ENCODE data around the gene CD99.

CD99 gene

DNA sequence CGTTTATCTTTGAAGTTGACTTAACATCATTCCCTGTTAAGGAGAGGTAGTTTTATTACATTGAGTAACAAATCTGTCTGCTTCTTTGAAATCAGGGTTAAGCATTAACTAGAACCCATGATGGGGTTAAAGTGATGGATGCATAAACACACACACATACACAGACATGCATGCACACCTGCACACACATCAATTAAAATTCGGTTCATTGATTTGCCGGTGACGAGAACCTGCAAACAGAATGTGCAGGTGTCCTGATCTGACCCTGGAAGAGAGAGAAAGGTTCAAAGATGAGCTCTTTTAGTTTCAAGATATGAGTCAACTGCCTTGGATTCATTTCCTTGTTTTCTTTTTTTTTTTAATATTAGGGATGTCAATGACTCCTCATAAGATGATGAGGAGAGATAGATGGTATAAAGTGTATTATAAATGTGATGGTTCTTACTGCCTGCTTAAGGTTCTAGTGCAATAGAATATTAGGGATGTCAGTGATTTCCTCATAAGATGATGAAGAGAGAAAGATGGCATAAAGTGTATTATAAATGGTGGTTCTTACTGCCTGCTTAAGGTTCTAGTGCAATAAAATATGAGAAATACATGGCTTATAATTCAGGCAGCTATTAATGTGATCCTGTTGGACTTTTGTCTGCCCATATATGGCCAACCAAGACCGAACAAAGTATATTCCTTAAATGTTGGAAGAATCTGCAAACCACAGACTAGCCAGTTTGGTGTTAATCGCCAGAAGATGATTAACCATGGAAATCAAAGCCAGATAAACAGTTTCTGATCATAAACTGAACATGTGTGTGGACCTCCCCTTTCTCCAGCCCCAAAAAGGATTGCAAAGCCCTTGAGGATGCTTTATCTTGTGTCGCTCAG is 14.1 kb upstream of the CD99 start:
- DNase-seq, result no peak

DNA sequence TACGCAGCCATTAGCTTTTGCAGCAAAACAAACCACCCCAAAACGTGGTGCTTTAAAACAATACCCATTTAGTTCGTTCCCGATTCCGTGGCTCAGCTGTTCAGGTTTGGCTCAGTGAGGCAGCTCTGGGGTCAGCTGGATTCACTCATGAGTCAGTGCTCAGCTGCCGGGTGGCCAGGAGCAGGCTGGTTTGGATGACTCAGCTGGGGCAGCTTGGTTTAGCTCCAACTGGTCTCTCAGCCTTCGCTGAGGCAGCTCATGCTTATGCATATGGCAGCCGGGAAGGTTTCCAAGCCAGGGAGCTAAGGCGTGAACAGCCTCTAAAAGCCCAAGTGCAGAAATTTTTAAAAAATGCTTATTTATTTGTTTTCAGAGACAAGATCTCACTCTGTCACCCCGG is 13.3 kb upstream of the CD99 start:
- no peak for DNase-seq

GRCh38 chrX:2678583-2678982 is 12.5 kb upstream of the CD99 start:
- DNase-seq, result no peak

- no peak for DNase-seq
Measured at GRCh38 chrX:2679534-2680485, 11.3 kb upstream of the CD99 start.

GRCh38 chrX:2680486-2681348 is 10.4 kb upstream of the CD99 start:
- DNase-seq, result no peak

DNA sequence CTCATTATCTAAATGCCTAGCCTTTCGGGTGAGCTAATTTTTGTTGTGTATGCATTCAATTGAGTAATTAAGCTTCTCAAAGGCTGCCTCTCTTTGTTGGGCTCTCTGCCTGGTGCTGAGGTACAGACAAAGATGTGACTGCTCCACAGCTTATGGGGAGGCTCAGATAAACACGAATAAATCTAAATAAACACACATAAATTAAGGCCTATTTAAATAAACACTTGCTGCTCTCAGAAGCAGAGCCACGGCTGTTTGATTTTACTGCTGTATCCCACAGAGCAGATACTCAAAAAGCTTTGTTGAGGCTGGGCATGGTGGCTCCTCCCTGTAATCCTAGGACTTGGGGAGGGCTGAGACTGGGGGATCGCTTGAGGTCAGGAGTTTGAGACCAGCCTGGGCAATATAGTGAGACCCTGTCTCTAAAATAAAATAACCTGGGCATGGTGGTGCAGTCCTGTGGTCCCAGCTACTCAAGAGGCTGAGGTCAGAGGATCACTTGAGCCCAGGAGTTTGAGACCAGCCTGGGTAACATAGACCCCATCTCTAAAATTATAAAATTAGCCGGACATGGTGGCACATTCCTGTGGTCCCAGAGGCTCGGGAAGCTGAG is 8.4 kb upstream of the CD99 start:
- no peak for DNase-seq

- DNase-seq, result no peak
Measured at GRCh38 chrX:2684256-2684655, 6.8 kb upstream of the CD99 start.

- DNase-seq, result no peak
Measured at GRCh38 chrX:2685886-2686285, 5.2 kb upstream of the CD99 start.

GRCh38 chrX:2689773-2690666 is 1.1 kb upstream of the CD99 start:
- DNase-seq, result no peak

- no peak for DNase-seq
Measured at GRCh38 chrX:2691543-2692220, 587 bp downstream of the CD99 start.

DNA sequence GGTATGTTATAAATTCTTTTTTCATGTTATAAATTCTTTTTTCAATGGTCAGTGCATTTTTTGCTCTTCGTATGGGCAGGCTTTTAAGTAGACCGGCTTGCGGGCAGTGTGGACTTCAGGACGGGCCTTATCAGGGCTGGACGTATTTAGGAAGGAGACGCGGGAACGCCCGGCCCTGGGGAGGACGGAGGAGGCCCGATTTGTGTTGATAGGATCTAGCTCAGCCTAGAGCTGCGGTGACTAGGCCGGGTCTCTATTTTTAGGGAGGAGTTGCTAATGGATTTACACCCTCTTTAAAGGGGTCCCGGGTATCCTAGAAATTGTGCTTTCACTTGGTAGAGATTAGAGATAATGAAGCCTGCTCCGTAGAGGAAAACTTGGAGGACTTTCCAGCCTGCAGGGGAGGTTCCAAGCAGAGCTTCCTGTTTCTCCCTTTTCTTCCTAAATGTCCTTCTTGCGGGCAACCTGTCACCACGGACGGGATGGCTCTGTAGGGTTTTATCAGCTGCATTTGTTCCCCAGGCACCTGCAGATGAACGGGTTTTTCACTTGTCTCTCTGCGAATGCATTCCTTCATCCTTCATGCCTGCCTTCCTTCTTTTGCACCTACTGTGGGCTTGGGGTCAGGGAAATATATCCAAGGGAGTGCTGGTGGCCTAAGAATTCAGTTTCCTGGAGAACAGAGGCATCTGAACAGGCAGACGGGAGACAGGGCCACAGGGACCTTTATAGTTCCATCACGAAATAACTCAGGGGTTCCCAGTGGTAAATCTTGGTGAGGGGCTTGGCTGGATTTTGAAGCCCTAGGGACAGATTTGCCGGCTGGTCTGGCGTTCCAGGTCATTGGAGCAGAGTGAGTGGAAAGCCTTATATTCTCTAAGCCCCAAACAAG is 1.4 kb downstream of the CD99 start:
- DNase-seq, result no peak

DNA sequence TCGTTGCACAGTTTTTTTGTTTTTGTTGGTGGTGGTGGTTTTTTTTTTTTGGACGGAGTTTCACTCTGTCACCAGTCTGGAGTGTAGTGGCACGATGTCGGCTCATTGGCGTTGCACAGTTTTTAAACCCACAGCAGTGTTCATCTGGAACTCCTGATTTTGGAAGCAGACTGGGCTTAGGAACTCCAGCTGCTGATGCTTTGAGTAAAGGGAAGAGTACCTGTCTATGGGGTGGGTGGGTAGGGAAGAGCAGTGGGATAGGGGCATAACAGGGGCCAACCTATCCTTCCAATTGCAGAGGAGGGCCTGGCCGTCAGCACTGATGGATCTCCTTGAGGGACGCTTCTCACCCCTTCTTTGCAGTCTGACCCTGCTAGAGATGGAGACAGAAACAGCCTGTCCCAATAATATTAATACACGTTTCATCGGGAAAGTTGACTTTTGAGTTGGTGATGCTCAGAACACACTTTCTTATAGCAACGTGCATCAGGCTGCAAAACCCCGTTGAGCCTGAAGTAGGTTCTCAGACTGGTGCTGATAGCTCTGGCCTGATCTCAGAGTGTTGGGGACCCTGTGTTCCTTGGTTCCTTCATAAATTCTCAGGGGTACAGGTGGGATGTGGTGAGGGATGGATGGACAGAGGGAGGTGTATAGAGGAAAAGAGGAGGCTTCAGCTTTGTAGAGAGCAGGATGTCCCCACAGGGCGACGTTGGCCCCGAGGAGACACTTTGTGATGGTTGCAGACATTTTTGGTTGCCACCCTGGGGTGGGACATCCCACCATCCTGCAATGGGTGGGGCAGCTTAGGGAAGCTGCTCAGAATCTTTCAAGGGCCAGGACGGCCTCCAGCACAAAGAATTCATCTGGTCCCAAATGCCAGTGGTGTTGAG is 2.3 kb downstream of the CD99 start:
- DNase-seq, result no peak

DNA sequence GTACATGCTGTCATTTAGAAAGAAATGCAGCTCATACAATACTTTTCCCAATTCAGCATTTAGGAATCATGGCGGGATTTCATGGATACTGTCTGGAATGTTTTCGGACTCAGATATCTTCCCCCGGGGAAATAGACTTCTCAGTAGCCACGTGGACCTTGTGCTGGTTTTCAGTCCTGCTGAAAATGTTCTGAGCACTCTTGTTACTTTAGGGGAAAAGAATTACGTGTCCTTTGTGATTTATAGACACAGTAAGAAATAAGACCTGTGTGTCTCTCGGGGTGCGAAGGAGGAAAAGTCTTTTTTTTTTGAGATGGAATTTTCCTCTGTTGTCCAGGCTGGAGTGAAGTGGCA is 3.8 kb downstream of the CD99 start:
- DNase-seq, result no peak

GRCh38 chrX:2696698-2697215 is 5.7 kb downstream of the CD99 start:
- no peak for DNase-seq

DNA sequence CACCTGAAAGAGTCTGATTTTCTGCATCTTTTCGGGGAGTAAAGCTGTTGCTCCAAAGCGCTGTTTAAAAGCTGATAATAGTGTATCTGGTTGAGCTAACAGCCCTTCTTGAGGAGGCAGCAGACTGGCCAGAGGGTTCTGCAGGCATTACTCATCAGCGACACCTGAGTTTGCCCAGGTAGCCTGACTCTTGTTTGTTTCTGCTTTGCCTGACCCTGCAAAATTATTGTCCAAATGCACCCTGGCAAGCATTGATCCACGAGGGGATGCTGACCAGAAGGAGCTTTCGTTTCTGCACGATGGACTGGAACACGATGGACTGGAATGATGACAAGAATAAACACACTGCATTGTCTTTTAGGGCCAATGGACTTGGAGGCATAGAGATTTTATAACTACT is 6.2 kb downstream of the CD99 start:
- DNase-seq, result no peak

DNA sequence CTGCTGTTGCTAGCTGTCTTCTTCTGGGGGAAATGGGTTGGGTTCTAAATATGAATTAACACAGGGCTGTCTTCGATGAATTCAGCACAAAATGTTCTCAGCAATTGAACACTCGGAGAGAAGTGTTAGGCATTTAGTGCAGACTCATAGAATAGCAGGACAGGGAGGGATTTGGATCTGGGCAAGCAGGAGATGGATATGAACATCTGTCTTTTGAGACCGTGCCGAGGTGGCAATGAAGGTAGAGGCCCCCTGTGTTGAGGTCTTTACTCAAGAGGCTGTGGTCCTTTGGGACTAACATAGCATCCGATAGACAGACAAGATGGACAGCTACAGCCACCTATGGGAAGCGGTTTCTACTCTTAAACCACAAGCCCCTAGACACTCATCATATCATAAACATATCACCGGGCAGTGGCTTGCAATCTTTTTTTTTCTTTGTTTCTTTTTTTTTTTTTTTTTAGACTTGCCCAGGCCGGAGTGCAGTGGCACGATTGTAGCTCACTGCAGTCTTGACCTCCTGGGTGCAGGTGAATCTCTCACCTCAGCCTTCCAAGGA is 6.7 kb downstream of the CD99 start:
- DNase-seq, result no peak

GRCh38 chrX:2698604-2699003 is 7.5 kb downstream of the CD99 start:
- no peak for DNase-seq

DNA sequence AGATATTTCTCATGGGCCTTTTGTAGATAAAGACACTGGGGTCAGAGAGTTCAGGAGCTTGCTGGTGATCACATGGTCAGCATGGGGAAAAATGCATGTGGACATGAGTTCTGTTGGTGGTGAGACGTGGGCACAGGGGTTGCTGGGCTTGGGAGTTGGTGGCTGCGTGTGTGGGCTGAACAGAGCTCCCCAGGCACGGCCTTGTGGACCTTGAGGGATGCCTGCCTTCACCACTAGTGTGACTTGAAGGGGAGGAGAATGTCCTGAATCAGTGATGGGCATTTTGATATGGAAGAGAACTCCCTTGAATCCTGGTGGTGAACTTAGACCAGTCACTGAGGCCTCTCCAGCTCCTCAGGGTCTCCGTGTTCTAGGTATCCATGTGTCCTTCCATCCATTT is 8.9 kb downstream of the CD99 start:
- no peak for DNase-seq
